ENCODE measurements around the gene C18orf63.

DNA sequence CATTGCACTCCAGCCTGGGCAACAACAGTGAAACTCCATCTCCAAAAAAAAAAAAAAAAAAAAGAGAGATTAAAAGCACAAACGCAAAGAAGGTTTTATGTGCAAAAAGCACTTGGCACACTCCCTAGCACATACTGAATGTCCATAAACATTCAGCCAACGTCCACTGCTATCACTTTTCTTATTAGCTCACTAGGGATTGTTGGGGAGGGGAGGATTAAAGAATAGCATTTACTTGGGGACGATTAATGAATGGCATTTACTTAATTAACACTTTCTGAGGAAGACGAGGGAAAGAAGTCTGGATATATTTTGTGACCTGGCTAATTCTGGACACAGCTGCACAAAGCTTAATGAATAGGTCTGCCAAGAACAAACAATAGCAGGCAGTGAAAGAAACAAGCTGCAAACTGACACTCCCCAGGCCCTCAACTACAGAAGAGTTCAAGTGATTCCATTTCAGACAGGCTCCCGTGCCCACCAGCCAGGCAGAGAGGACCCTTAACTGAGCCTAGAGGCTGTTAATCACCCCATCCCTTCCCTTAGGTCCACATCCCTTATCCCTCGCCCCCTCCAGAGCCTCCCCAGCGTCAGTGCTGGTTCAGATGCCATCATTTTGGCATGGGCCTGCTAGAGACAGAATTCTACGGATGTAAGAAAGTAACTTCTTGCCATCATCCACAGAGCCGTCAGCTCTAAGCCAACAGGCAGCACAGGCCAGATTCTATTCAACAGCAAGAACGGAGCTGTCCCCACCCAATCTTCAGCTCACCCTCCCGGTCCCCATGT is 31.3 kb upstream of the C18orf63 start:
- TF ChIP-seq, protein P1, sequence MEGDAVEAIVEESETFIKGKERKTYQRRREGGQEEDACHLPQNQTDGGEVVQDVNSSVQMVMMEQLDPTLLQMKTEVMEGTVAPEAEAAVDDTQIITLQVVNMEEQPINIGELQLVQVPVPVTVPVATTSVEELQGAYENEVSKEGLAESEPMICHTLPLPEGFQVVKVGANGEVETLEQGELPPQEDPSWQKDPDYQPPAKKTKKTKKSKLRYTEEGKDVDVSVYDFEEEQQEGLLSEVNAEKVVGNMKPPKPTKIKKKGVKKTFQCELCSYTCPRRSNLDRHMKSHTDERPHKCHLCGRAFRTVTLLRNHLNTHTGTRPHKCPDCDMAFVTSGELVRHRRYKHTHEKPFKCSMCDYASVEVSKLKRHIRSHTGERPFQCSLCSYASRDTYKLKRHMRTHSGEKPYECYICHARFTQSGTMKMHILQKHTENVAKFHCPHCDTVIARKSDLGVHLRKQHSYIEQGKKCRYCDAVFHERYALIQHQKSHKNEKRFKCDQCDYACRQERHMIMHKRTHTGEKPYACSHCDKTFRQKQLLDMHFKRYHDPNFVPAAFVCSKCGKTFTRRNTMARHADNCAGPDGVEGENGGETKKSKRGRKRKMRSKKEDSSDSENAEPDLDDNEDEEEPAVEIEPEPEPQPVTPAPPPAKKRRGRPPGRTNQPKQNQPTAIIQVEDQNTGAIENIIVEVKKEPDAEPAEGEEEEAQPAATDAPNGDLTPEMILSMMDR (conservative IDR thresholded peaks at IDR 0.05; ENCODE audit: low read depth, low read length) = no peak
- no peak for TF ChIP-seq EZH2phosphoT487 (IDR thresholded peaks at IDR 0.05; ENCODE audit: borderline replicate concordance, low read length)

All from PC-3 (cell line).